SK-N-SH (cell line): ENCODE measurements around the gene LGR4. TPM values are rescaled to one million over a fixed set of nuclear protein-coding genes. Genes with fewer than 3 reads are reported as not detected.

Experiments used
- CTCF ChIA-PET: fragments of 300-600, 350-600 bp; formaldehyde crosslinking; extraction: SDS; loops from one replicate; lab custom pipeline; 2021; lab: Yijun Ruan, JAX
- POLR2A ChIA-PET: fragments of 350-600 bp; sonication (Branson Sonifier 250); formaldehyde crosslinking; extraction: SDS; loops from one replicate; lab custom pipeline; 2020; ENCODE audit warnings: antibody characterized with exemption, inconsistent platforms; lab: Yijun Ruan, JAX
- DNase-seq: peaks from one replicate; pipeline ENCODE4 v3.0.0; 2012
- H2AFZ ChIP-seq: fragments of 200-600 bp; sonication (generic); 2 replicates; pipeline ENCODE4 v1.8.1; 2016; ENCODE audit warnings: antibody characterized with exemption, mild to moderate bottlenecking, low read depth
- H3F3A ChIP-seq: fragments of 200-600 bp; sonication (generic); replicated peaks from 2 replicates; pipeline ENCODE3; 2016; ENCODE audit warnings: antibody characterized with exemption, mild to moderate bottlenecking; ENCODE audit not compliant: insufficient read depth
- H3K27ac ChIP-seq, 2 experiments: fragments of 200-500 bp in 1 of 2; fragments of 200-600 bp in 1 of 2; sonication (Bioruptor generic) in 1 of 2; sonication (generic), shearing (Covaris generic) in 1 of 2; 2 replicates each; pipeline versions ENCODE4 v1.5.1 to v1.6.1; 2014 to 2016; ENCODE audit warnings: low read depth in 2 of 2, inconsistent platforms in 1 of 2, low read length in 1 of 2, mild to moderate bottlenecking in 1 of 2, mixed read lengths in 1 of 2
- H3K27me3 ChIP-seq: fragments of 200-600 bp; sonication (generic), shearing (Covaris generic); 2 replicates; pipeline ENCODE4 v1.6.1; 2016; ENCODE audit warnings: mixed run types; ENCODE audit not compliant: insufficient read depth
- H3K36me3 ChIP-seq, 2 experiments: fragments of 200-500 bp in 1 of 2; fragments of 200-600 bp in 1 of 2; sonication (Bioruptor generic) in 1 of 2; sonication (generic) in 1 of 2; replicated peaks in 1 of 2; 2 replicates each; pipeline versions ENCODE3 to v1.5.1; 2014 to 2016; ENCODE audit warnings: low read length in 1 of 2, mild to moderate bottlenecking in 1 of 2; ENCODE audit not compliant: insufficient read depth in 2 of 2, control insufficient read depth in 1 of 2
- H3K4me1 ChIP-seq, 2 experiments: fragments of 200-500 bp in 1 of 2; fragments of 200-600 bp in 1 of 2; sonication (Bioruptor generic) in 1 of 2; sonication (generic), shearing (Covaris generic) in 1 of 2; 2 replicates each; pipeline versions ENCODE4 v1.5.1 to v1.6.1; 2014 to 2016; ENCODE audit warnings: low read depth in 1 of 2, low read length in 1 of 2, mixed run types in 1 of 2; ENCODE audit not compliant: insufficient read depth in 2 of 2, control insufficient read depth in 1 of 2
- H3K4me2 ChIP-seq: fragments of 200-600 bp; sonication (generic), shearing (Covaris generic); 2 replicates; pipeline ENCODE4 v1.6.1; 2017; ENCODE audit warnings: mixed run types
- H3K4me3 ChIP-seq, 2 experiments: fragments of 200-500 bp in 1 of 2; fragments of 200-600 bp in 1 of 2; sonication (Bioruptor generic) in 1 of 2; sonication (generic), shearing (Covaris generic) in 1 of 2; 2 replicates each; pipeline versions ENCODE4 v1.5.1 to v1.8.1; 2014 to 2016; ENCODE audit warnings: low read depth in 2 of 2, inconsistent platforms in 1 of 2, low read length in 1 of 2, mild to moderate bottlenecking in 1 of 2, mixed read lengths in 1 of 2, moderate library complexity in 1 of 2
- H3K79me2 ChIP-seq: fragments of 200-600 bp; sonication (generic); 2 replicates; pipeline ENCODE4 v1.8.1; 2017; ENCODE audit warnings: mild to moderate bottlenecking; ENCODE audit not compliant: insufficient read depth
- H3K9ac ChIP-seq: fragments of 200-600 bp; sonication (generic); 2 replicates; pipeline ENCODE4 v1.6.1; 2017; ENCODE audit warnings: mixed run types
- H3K9me2 ChIP-seq: fragments of 200-600 bp; sonication (generic); 2 replicates; pipeline ENCODE4 v1.6.1; 2017; ENCODE audit warnings: mixed run types
- H3K9me3 ChIP-seq: fragments of 200-600 bp; sonication (generic); 2 replicates; pipeline ENCODE4 v1.6.1; 2017; ENCODE audit warnings: mixed run types, mild to moderate bottlenecking, moderate library complexity
- H4K20me1 ChIP-seq: fragments of 200-600 bp; sonication (generic); 2 replicates; pipeline ENCODE4 v1.6.1; 2017; ENCODE audit warnings: mild to moderate bottlenecking, mixed run types; ENCODE audit not compliant: insufficient read depth
- EZH2phosphoT487 ChIP-seq: fragments of 200-600 bp; sonication (generic); IDR thresholded peaks from 2 replicates; pipeline ENCODE4 v1.6.1; 2017; ENCODE audit warnings: low read depth, mixed run types, mild to moderate bottlenecking, antibody characterized with exemption, moderate library complexity, borderline replicate concordance
- FOSL2 ChIP-seq: IDR thresholded peaks from 2 replicates; pipeline ENCODE4 v1.4.0; 2012; ENCODE audit warnings: low read depth, mild to moderate bottlenecking, moderate library complexity, borderline replicate concordance
- FOXM1 ChIP-seq: IDR thresholded peaks from 2 replicates; pipeline ENCODE4 v1.4.0; 2012; ENCODE audit warnings: low read depth, mild to moderate bottlenecking
- GABPA ChIP-seq: IDR thresholded peaks from 2 replicates; pipeline ENCODE4 v1.4.0; 2012; ENCODE audit warnings: low read depth, mild to moderate bottlenecking
- GATA2 ChIP-seq: sonication (generic); formaldehyde crosslinking; IDR thresholded peaks from 2 replicates; pipeline ENCODE4 v1.5.0; 2020; ENCODE audit warnings: mild to moderate bottlenecking, missing genetic modification reagents
- MXI1 ChIP-seq: IDR thresholded peaks from 2 replicates; pipeline ENCODE4 v1.6.1; 2012; ENCODE audit warnings: mild to moderate bottlenecking, low read depth, low read length, improper control_type of control experiment
- PBX3 ChIP-seq: IDR thresholded peaks from 2 replicates; pipeline ENCODE4; 2012
- RCOR1 ChIP-seq: fragments of 150-350 bp; IDR thresholded peaks from 2 replicates; pipeline ENCODE4 v1.6.1; 2017; ENCODE audit warnings: antibody characterized with exemption, low read length
- REST ChIP-seq: IDR thresholded peaks from 2 replicates; pipeline ENCODE4 v1.6.1; 2012; ENCODE audit warnings: mild to moderate bottlenecking, low read depth, low read length, moderate library complexity
- TAF1 ChIP-seq: IDR thresholded peaks from 2 replicates; pipeline ENCODE4 v1.6.1; 2012; ENCODE audit warnings: low read depth, mild to moderate bottlenecking, low read length, moderate library complexity, borderline replicate concordance
- TEAD4 ChIP-seq: IDR thresholded peaks from 2 replicates; pipeline ENCODE4 v1.4.0; 2012; ENCODE audit warnings: mild to moderate bottlenecking, borderline replicate concordance; ENCODE audit not compliant: insufficient read depth
- USF2 ChIP-seq: fragments of 150-350 bp; IDR thresholded peaks from 2 replicates; pipeline ENCODE4 v1.6.1; 2017; ENCODE audit warnings: antibody characterized with exemption, low read length, low read depth, borderline replicate concordance
- YY1 ChIP-seq: IDR thresholded peaks from 2 replicates; pipeline ENCODE4 v1.4.0; 2012; ENCODE audit warnings: low read depth, mild to moderate bottlenecking
- WGBS: methylation state at CpG from one replicate; pipeline ENCODE4 v1.1.6; 2017; ENCODE audit warnings: low lambda C conversion rate; 5-methylcytosine and 5-hydroxymethylcytosine counted together
- polyA plus RNA-seq, 3 experiments: library from polyadenylated mRNA; depleted of rRNA; stranded (reverse); fragments of >200 nt; gene quantifications; 2 replicates each; pipeline ENCODE4 v1.2.3, GENCODE V29; 2012

LGR4 gene
- polyA plus RNA-seq, 1 of the 3 experiments (the other 2 are of a cell fraction) = 2.6 TPM

GRCh38 chr11:27381238-27381666 lies 91.3 kb downstream of the LGR4 start:
- CTCF ChIA-PET = interaction anchor here (1.0 to 1.7 kb wide), 2 partner anchors 10 to 105 kb away, joined by 3 to 4 read pairs; no protein-coding TSS in a partner anchor
- Histone ChIP-seq H2AFZ (no peak overlapping the region), H3K4me2 (no peak overlapping the region)
- 92% methylated on average over 4 of the region's 5 CpGs for WGBS
- TF ChIP-seq TAF1 (no peak), EZH2phosphoT487 (no peak), FOSL2 (no peak), TEAD4 (no peak), YY1 (no peak), PBX3 (no peak), REST (no peak), MXI1 (no peak), GATA2 (CRISPR knock-in tag) (no peak), FOXM1 (no peak), GABPA (no peak), USF2 (no peak), RCOR1 (no peak)
- TF ChIP-seq, all 33 proteins: peak for 0
- H4K20me1 ChIP-seq = no peaks in the 10 kb centered on the region
- H3K4me1 ChIP-seq = peaks cover 2 to 20% of the 10 kb centered on the region in 2 experiments; a peak in 3 of 4 replicates
- peaks cover 12 to 24% of the 10 kb centered on the region in 2 experiments for H3K36me3 ChIP-seq
- POLR2A ChIA-PET = no interaction called here
- H3K4me3 ChIP-seq = no peak overlapping the region
- no peaks in the 10 kb centered on the region for H3K9me3 ChIP-seq
- H3K9me2 ChIP-seq = no peaks in the 10 kb centered on the region
- no peaks in the 10 kb centered on the region for H3F3A ChIP-seq
- H3K79me2 ChIP-seq = no peaks in the 10 kb centered on the region
- DNase-seq = no peak
- H3K27ac ChIP-seq = no peak overlapping the region
- H3K9ac ChIP-seq = no peak overlapping the region
- H3K27me3 ChIP-seq = no peaks in the 10 kb centered on the region
